GM18861 (cell line): ENCODE measurements around the gene SOX1.

Source experiments
- ATAC-seq: cut with Tn5 transposase; IDR thresholded peaks from one replicate; pipeline ENCODE4 v1.9.1; 2021; ENCODE audit not compliant: unreplicated experiment

The SOX1 gene

DNA sequence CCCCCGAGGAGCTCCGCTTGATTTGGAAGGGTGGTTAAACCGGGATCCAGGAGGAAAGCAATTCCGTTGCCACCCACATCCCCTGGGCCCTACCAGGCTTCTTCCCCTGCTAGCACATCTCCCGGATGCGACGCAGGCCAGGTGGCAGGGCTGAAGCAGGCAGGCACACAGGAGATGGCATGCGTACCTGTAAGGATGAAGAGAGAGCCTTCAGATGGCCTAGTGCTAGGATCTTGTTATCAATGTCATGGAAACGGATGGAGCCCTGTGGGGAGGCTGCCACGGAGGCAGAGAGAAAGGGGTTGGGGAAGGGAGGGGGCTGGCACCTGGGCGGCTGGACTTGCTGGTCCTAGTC, 8.5 kb upstream of the SOX1 start:
- ATAC-seq: no peak

DNA sequence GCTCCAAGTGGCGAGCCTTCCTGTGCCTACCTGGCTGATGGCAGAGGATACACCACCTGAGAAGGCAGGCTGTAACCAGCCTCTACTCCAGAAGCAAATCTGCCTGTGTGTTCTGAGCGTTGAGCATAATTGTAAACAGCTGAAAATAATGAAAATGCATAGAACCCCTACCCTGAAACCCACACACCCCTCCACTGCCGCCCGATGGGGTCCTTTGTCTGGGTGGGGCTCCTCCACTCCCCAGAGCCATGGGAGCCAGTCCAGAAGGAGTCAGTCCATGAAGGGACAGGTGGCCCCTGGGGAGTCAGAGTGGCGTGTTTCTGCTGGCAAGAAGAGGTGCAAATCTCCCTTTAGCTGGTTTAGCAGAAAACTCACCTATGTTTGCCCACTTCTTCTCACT, 8.0 kb upstream of the SOX1 start:
- ATAC-seq: no peak

GRCh38 chr13:112059457-112060281, 7.3 kb upstream of the SOX1 start:
- no peak for ATAC-seq

DNA sequence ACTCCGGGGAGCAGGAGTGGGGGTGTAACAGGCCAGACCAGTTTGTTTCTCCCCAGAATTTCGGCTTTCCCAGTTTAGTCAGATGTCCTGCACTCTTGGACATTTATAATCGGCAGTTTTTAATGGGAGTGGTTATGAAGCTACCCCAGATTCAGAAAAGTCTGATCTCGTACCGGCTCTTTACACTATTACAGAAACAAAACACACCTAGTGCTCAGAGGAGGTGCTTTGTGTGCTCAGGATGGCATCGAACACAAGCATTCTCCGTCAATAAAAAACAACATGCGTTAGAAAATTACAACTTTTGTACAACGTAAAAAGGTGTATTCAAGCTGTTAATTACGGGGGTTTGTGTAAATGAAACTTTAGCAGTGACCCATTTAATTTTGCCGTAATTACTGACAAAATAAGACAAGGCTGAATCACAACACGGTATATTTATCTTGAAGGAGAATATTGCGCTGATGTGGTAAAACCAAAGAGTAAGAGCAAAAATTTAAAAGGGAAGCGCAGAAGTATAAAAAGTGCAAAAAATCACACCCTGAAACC, 6.6 kb upstream of the SOX1 start:
- no peak for ATAC-seq

DNA sequence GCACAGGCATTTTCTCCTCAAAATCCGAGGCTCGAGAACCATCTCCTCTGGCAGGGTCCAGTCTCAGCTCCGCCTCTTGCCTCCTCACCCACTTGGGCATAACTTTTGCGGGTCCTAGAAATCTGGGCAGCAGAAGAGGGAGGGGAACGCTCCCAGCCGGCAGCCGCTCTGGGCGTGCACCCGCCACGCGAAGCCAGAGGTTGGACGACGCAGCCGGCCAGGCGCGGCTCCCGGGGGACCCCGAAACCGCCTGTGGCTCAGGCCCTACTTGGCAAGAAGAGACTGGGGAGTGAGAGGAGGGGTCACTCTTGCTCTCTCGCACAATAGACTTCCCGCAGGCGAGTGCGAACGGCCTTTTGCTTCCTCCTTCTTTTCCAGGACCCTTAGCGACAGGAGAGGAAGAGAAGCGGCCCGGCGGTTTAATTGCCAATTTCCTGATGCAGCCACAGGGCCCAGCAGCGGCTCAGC, 6.0 kb upstream of the SOX1 start:
- ATAC-seq: no peak

DNA sequence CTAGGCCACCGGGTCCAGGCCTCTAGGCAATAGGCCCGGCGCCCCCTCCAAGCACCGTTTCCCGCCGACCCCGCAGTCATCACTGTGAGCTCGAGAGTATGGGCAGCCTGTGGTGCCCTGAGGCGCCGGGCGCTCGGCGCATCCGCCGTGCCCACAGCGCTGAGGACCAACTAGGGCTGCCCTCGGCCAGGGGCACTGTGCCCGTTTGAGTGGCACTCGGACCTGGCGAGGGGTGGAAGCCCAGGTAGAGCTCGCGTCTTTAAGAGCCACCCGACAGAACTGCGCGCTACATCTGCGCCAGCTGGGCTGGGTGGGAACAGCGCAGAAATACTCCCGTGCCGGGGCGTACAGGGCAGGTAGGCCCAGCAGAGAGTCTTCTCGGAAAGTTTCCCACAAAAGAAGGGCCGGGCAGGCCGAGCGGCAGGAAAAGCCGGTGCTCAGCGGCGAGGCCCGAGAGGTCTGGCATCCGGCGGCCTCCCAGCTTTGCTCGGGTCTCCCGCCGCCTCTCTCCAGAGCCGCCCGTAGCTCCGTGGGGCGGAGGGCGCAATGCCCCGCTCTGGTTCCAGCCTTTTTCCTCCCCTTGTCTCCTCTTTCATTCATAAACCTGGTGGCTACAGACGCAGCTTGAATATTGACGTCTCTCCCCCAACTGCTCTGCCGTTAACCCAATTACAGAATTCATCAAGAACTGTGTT, 5.4 kb upstream of the SOX1 start:
- ATAC-seq: no peak

DNA sequence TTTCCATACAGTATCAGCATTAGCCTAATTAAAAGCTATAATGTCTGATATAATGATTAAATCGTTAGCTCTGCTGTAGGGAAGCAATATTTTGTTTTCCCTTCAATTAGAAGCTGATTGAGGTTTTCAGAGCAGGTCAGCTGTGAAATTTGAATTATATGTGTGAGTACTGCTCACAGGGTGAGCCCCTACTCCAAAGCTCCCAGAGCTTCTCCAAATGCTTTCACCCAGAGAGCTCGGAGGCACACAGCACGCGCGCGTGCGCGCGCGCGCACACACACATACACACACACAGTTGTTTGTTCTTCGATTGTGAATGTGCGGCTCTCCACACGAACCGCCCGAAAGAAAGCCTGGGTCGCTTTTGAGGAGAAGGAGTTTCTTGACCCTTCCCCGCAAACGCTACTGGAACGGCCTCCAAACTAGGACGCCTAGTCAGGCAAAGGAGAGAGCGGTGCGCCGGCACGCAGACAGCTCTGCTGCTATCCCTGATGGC, 4.8 kb upstream of the SOX1 start:
- ATAC-seq: no peak

DNA sequence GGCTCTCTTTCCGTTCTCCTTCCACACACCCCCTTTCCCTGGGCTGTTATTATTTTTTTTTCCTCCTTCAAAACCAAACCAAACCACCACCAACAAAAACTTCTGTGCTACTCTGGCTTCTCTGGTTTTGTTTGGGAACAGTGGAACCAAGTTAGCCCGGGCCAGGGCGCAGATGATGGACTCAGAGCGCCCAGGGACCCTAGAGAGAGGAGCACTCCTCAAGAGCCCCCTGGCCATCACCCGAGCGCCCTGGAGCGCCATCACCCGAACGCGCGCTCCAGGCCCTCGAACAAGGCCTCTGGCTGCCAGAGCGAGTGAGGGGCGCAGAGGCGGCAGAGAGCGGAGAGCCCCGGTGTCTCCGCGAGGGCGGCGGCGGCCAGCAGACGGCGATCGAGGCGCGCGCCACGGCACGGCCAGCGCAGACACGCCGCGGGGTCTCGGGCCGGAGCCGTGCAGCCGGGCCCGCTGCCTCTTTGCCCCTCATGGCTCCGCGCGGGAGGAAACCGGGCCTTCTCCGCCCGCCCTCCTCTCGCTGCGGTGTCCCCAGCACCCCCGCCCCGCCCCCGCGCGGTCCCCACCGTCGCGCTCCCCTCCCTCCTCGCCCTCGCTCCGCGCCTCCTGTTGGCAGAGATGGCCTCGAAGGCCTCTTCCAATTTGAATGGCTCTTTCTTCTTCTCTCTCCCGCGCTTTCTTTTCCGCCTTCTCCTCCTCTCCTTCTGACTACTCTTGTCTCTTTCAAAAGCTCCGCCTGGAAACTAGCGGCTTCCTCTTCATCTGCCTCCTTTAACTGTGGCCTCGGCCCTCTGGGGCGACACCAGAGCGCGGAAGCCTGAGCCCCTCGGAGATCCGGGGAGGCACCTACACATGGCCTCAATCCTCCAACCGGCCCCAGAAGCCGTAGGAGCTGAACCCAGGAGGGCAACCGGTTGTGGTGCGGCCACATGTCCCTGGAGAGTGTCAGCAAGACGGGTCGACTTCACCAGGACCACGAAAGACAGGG, 4.1 kb upstream of the SOX1 start:
- ATAC-seq: no peak

DNA sequence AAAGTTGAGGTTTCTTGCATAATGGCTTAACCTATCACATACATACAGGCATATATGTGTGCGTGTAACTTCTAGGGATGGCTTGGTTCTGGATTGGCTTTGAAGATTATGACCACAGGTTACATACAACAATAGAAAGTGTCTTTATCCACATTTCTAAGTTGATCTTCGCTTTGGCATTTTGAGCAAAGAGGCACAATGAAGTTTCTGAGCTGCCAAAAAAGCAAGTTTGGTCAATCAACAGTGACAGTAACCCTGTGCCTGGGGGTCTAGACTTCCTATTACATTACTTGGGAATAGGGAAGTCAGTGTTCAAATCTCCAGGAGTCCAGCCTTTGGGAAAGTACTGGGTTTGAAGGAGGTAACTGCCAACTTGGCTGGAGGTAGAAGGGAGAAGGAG, 3.1 kb upstream of the SOX1 start:
- ATAC-seq: no peak

DNA sequence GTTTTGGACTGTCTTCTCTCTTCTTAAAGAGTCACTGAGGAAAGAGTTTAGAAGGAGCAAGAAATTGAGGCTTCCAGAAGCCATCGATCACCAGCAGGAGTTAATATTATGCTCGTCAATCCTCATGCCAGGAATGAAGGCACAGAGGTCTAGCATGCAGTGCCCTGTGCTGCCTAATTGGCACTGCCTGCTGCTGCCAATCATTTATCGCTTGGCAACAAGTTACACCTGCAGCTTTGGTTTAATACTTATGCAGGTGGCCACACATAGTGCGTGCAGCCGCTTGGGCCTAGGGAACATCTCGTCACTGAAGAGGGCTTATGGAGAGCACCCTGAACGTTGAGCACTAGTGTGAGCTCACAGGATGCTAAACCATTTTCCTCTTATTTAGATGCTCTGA, 2.7 kb upstream of the SOX1 start:
- ATAC-seq: no peak

DNA sequence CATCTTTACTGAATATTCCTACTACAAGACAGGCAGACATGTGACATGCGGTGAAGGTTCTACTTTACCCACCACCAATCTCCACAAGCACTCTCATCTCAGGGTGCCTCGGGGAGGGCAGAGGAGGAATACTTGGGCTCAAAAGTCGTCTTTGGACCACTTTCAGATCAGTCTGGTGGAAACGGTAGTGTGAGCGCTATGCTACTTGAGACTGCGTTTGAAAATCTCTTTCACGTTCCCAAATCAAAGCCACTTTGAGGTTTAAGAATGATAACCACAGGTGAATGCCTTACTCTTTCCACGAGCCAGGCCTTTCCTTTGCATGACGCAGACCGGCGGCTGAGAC, 1.5 kb upstream of the SOX1 start:
- ATAC-seq: no peak

DNA sequence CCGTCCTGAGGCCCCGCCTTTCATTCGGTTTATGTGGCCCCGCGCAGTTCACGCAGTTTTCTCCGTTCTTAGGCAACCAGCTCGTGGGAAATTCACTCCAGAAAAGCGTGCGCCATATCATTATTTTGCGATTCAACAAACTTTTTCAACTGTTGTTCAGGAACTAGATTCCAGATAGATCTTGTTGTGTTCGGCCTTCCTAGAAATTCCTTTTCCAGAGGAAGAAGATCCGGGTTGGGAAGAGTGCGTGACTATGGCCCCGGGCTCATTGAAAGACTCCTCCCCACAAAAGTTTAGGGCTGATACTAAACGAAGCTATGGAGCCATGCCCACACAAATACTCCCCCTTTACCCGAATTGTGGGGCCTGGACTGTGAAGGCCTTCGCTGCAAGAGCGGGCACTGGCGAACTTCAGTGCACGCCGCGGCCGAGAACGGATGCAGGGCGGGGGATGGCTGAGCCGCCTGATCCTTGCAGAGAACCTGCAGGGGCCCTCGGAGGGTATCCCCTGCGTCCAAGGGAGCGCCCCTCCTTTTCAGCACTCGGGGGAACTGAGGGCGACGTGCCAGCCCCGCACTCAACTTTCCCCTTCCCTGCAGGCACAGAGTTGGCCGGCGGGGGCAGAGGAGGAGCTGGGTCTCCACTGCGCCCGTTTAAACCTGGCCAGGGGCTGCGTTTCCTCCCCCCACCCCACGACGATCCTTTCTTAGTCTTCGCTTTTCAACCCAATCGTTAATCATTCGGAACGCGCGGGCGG, 904 bp upstream of the SOX1 start:
- no peak for ATAC-seq

DNA sequence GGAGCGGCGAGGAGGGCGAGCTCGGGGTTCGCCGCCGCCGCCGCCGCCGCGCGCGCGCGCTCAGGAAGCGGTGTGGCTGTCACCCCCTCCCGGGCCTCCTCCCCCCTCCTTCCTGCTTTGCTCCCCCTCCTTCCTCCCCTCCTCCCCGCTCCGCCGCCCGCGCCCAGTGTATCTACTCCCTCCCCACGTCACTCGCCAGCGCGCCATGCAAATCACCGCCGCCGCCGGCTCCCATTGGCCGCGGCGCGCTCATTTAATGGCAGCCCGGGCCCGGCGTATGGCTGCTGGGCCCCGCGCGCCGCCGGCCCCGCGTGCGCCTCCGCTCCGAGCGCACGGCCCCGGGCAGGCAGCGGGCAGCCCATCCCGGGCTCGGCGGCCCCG, 335 bp upstream of the SOX1 start:
- no peak for ATAC-seq

DNA sequence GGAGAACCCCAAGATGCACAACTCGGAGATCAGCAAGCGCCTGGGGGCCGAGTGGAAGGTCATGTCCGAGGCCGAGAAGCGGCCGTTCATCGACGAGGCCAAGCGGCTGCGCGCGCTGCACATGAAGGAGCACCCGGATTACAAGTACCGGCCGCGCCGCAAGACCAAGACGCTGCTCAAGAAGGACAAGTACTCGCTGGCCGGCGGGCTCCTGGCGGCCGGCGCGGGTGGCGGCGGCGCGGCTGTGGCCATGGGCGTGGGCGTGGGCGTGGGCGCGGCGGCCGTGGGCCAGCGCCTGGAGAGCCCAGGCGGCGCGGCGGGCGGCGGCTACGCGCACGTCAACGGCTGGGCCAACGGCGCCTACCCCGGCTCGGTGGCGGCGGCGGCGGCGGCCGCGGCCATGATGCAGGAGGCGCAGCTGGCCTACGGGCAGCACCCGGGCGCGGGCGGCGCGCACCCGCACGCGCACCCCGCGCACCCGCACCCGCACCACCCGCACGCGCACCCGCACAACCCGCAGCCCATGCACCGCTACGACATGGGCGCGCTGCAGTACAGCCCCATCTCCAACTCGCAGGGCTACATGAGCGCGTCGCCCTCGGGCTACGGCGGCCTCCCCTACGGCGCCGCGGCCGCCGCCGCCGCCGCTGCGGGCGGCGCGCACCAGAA, 1.1 kb downstream of the SOX1 start:
- no peak for ATAC-seq

DNA sequence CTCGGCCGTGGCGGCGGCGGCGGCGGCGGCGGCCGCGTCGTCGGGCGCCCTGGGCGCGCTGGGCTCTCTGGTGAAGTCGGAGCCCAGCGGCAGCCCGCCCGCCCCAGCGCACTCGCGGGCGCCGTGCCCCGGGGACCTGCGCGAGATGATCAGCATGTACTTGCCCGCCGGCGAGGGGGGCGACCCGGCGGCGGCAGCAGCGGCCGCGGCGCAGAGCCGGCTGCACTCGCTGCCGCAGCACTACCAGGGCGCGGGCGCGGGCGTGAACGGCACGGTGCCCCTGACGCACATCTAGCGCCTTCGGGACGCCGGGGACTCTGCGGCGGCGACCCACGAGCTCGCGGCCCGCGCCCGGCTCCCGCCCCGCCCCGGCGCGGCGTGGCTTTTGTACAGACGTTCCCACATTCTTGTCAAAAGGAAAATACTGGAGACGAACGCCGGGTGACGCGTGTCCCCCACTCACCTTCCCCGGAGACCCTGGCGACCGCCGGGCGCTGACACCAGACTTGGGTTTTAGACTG, 1.7 kb downstream of the SOX1 start:
- ATAC-seq: no peak

- ATAC-seq: no peak
Measured at GRCh38 chr13:112069061-112069844, 2.3 kb downstream of the SOX1 start.

DNA sequence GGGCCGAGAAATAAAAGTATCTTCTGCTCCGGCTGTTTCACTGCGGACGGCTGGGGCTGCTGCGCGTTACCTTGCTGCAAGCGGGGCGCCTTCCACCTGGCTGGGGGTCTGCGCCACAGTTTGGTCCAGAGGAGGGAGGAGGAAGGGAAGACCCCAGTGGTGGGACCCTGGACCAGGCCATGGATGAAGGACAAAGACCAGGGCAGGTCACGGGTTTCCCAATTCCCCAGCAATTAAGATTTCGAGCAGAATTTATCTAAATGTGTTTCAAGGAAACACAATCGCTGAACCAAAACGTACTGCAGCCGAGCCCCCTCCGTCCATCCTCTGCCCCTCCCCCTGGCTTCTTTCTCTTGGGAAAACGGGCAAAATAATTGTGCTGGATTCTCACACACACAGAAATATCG, 2.9 kb downstream of the SOX1 start:
- no peak for ATAC-seq

DNA sequence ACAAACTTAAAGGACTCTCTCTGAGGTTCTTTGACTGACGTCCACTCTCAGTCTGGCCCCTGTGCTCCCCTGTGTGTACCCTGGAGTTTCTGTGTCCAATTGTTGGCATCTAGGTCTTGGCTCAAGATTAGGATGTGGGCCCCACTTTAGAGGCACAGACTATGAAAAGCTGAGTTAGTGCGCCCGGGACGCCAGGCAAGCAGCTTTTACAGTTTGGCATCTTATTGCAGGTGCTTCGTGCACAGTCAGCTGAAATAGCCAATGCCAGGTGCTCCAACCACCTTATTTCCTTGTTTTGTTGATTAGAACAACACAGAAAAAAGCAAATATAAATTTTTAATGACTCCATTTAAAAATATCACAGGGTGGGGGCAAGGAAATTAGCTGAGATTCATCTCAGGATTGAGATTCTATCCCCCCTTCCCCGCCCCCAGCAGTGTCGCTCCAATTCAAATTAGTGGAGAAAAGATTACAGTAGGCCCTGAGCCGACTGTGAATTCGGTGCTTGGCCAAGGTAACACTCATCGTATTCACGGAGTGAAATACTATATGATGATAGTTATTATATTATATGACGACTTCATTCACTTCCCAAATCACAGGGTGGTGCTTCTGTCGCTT, 4.3 kb downstream of the SOX1 start:
- ATAC-seq: no peak
